ENCODE data around the gene KSR1. TPM values are rescaled to one million over a fixed set of nuclear protein-coding genes. Genes with fewer than 3 reads are reported as not detected.

The KSR1 gene
- total and polyA plus RNA-seq, 2 of the 8 experiments (the other 6 are each of a cell fraction or from before 2014, with no cell fraction given) = 14.1 to 34.7 TPM

DNA sequence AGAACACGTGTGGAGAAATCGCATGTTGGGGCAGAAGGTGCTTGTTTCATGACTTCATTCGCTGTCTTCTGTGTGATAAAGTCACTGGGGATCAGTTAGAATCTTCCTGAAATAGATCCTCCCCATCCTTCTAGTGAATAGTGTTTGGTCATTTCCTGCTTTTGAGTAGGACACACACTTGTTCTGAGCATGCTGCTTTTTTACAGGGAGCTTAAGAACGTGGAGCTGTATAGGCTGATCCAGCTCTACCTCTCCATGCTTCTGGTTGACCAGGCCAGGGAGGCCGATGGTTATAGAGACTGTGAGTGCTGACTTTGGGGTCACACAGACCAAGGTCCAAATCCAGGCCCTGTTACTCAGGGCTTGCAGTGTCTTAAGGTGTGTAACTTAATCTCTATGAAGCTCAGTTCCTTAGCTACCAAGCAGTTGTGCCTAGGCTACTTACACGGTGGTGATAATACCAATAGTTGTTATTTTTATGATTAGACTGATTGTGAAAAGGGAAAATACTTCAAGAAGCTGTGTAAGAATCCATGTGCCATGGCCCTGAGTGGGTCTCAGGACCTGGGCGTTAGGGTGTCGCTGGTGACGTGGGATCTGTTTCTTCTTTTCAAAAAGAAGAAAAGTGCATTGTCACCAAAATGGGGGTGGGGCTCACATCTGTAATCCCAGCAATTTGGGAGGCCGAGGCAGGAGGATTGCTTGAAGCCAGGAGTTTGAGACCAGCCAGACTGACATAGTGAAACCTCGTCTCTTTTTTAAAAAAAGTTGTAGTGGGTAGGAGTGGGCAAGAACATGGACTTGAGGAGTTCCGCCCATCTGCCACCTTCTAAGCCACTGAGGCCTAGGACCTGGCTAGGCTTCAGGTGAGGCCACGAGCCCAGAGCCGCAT, 110.7 kb downstream of the KSR1 start:
- Histone ChIP-seq H4K20me1 (replicated peaks in 1 of 2; ENCODE audit: control insufficient read depth in 1 of 2, insufficient read depth in 2 of 2, low read length in 2 of 2) (peaks cover 0 to 2% of the 10 kb centered on the region in 2 experiments), H2BK20ac (ENCODE audit: low read length) (no peak overlapping the region), H4K8ac (ENCODE audit: extremely low read depth, insufficient read depth, low read length) (no peak overlapping the region), H3K27me3 (replicated peaks in 1 of 4; ENCODE audit: control insufficient read depth in 3 of 4, extremely low read depth in 1 of 4, insufficient read depth in 3 of 4, low read length in 3 of 4) (no peaks in the 10 kb centered on the region), H3K4me2 (ENCODE audit: insufficient read depth in 1 of 2, low read depth in 2 of 2, low read length in 2 of 2) (no peak overlapping the region), H3K79me2 (ENCODE audit: control insufficient read depth in 1 of 2, insufficient read depth in 2 of 2, low read length in 2 of 2) (peaks cover 0 to 10% of the 10 kb centered on the region in 2 experiments; a peak in 1 of 4 replicates), H3K79me1 (ENCODE audit: low read depth, low read length) (peaks cover 6% of the 10 kb centered on the region; the same call in 1 of the 2 replicates), H3K4me1 (replicated peaks in 1 of 4; ENCODE audit: control insufficient read depth in 3 of 4, insufficient read depth in 4 of 4, low read length in 3 of 4) (peaks cover 0 to 5% (median 2%) of the 10 kb centered on the region in 4 experiments; a peak in 2 of 7 replicates), H2BK120ac (replicated peaks; ENCODE audit: low read depth, low read length) (no peak overlapping the region), H2AK5ac (ENCODE audit: low read depth, low read length) (no peak overlapping the region), H3K4ac (replicated peaks; ENCODE audit: insufficient read length, low read depth, low read length) (no peak overlapping the region), H2BK15ac (ENCODE audit: low read length) (no peak overlapping the region), H3K14ac (ENCODE audit: insufficient read length) (no peak overlapping the region), H3K36me3 (ENCODE audit: control insufficient read depth in 2 of 4, insufficient read depth in 4 of 4, low read length in 3 of 4) (no peaks in the 10 kb centered on the region), H3K9ac (replicated peaks in 1 of 4; ENCODE audit: extremely low read depth in 1 of 4, low read depth in 3 of 4, low read length in 3 of 4) (no peak overlapping the region), H4K91ac (replicated peaks; ENCODE audit: insufficient read length, low read length) (peak overlapping the region; percentile 7), H3K56ac (replicated peaks; ENCODE audit: insufficient read length, low read depth, low read length) (no peak overlapping the region), H3K27ac (ENCODE audit: low read depth, low read length) (no peak overlapping the region; the same call in 1 of the 2 replicates), H3K18ac (ENCODE audit: extremely low read depth, low read length) (no peak overlapping the region; the same call in 1 of the 2 replicates), H3K23ac (ENCODE audit: insufficient read length) (no peak overlapping the region), H3K23me2 (ENCODE audit: low read depth, low read length) (no peaks in the 10 kb centered on the region; the same call in 1 of the 2 replicates), H4K5ac (ENCODE audit: insufficient read length, low read depth, low read length) (no peak overlapping the region), H3K4me3 (ENCODE audit: extremely low read depth in 1 of 4, insufficient read depth in 2 of 4, low read depth in 3 of 4, low read length in 4 of 4) (no peak overlapping the region), H2BK12ac (ENCODE audit: low read depth, low read length) (0 out of 2 replicates have a peak overlapping the region, but pooled peaks have one; percentile 17), H3K9me3 (ENCODE audit: insufficient read depth in 2 of 2, low read depth in 1 of 2, low read length in 1 of 2) (no peaks in the 10 kb centered on the region), H2BK5ac (ENCODE audit: low read depth, low read length) (no peak overlapping the region), H2AFZ (ENCODE audit: low read length) (no peak overlapping the region)
- CTCF ChIA-PET (ENCODE audit: partially characterized antibody) = interaction anchor here (0.8 to 3.5 kb wide), 11 partner anchors 12 to 212 kb away, joined by 3 to 20 read pairs (median 4); partner anchors contain the start of gene KSR1
- POLR2A ChIA-PET (ENCODE audit: partially characterized antibody) = interaction anchor here (0.9 kb wide), 1 partner anchor 111 kb away, joined by 3 read pairs; no protein-coding TSS in a partner anchor
- WGBS, 2 experiments (ENCODE audit: extremely low coverage in 1 of 2, insufficient coverage in 1 of 2, insufficient read length in 1 of 2, insufficient replicate concordance in 2 of 2, low coverage in 1 of 2, low lambda C conversion rate in 2 of 2, missing lambda C conversion rate in 1 of 2) = 83% methylated on average over 14 of the region's 14 CpGs; no CpG with 5 or more reads in 1 of the 2 experiments
- FAIRE-seq (no peak), DNase-seq (ENCODE audit: low read depth in 1 of 2, low spot score in 2 of 2) (no peak)
- TF ChIP-seq BACH1 (IDR thresholded peaks at IDR 0.05; ENCODE audit: low read length) (0 out of 2 replicates have a peak, but pooled peaks have one; percentile 10), TBP (IDR thresholded peaks at IDR 0.05; ENCODE audit: low read depth, low read length) (no peak), ASH2L (IDR thresholded peaks at IDR 0.05; ENCODE audit: low read length) (no peak), HDAC6 (IDR thresholded peaks at IDR 0.05; ENCODE audit: low read depth, low read length) (no peak), KDM5A (IDR thresholded peaks at IDR 0.05; ENCODE audit: low read length) (no peak)

Measured in H1 (cell line).